Choroid plexus epithelial cell (primary cell): ENCODE measurements around the gene AOC1.
A peak's percentile ranks its signal among the peaks of the same experiment; 100 is the strongest.

Experiments used
- DNase-seq: peaks from one replicate; pipeline ENCODE4 v3.0.0-alpha.2; 2010; ENCODE audit warnings: low read depth
- H3K4me3 ChIP-seq: 2 replicates; pipeline ENCODE4 v1.5.1; 2011; ENCODE audit warnings: low read depth, mild to moderate bottlenecking, control low read depth, low read length, moderate library complexity
- CTCF ChIP-seq: conservative IDR thresholded peaks from 2 replicates; pipeline ENCODE4 v1.5.1; 2011; ENCODE audit warnings: low read depth, mild to moderate bottlenecking, control low read depth, inconsistent platforms, low read length, moderate library complexity

Gene AOC1

GRCh38 chr7:150876817-150877526, 24.7 kb downstream of the AOC1 start:
- DNase-seq: peak; percentile 86
- TF ChIP-seq CTCF: peak; percentile 74
- no peak overlapping the region for H3K4me3 ChIP-seq

GRCh38 chr7:150877536-150877935, 25.2 kb downstream of the AOC1 start:
- DNase-seq: no peak
- TF ChIP-seq CTCF: no peak
- H3K4me3 ChIP-seq: no peak overlapping the region

- no peak overlapping the region for H3K4me3 ChIP-seq
- TF ChIP-seq CTCF: no peak
- no peak for DNase-seq
Observed at GRCh38 chr7:150879345-150879744, 27.0 kb downstream of the AOC1 start.

DNA sequence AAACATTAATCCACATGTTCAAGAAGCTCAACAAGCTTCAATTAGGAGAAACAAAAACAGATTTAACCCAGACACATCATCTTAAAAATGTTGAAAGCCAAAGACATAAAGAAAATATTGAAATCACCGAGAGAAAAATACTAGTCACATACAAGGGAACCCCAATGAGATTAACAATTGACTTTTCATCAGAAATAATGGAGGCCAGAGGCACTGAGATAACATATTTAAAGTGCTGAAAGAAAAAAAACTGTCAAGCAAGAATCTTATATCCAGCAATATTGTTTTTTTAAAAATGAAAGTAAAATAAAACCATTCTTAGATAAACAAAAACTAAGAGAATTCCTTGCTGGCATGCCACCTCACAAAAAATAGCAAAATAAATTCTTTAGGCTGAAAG, 28.9 kb downstream of the AOC1 start:
- no peak for TF ChIP-seq CTCF
- DNase-seq: no peak
- no peak overlapping the region for H3K4me3 ChIP-seq

GRCh38 chr7:150890853-150891584, 38.7 kb downstream of the AOC1 start:
- no peak for DNase-seq
- TF ChIP-seq CTCF: no peak
- H3K4me3 ChIP-seq: no peak overlapping the region

- no peak for DNase-seq
- no peak overlapping the region for H3K4me3 ChIP-seq
- TF ChIP-seq CTCF: no peak
Observed at GRCh38 chr7:150891740-150892139, 39.4 kb downstream of the AOC1 start.

GRCh38 chr7:150895809-150896208, 43.5 kb downstream of the AOC1 start:
- H3K4me3 ChIP-seq: no peak overlapping the region
- DNase-seq: no peak
- TF ChIP-seq CTCF: no peak
